Measurements from ENCODE around the gene OPN4. TPM values are rescaled to one million over a fixed set of nuclear protein-coding genes. Genes with fewer than 3 reads are reported as not detected.
A peak's percentile ranks its signal among the peaks of the same experiment; 100 is the strongest.

OPN4 gene
- total RNA-seq, 1 donor from 2014 or later = not detected

- Histone ChIP-seq H3K27me3 (ENCODE audit: low read depth) (no peaks in the 10 kb centered on the region), H3K9me3 (no peaks in the 10 kb centered on the region), H3K27ac (no peak overlapping the region), H3K36me3 (no peaks in the 10 kb centered on the region), H3K4me3 (no peak overlapping the region), H3K4me1 (peaks cover 12% of the 10 kb centered on the region)
- ATAC-seq (no peak), DNase-seq (no peak)
- intact Hi-C loops (cut with DNase I) = no loop called here
- TF ChIP-seq, protein P1, sequence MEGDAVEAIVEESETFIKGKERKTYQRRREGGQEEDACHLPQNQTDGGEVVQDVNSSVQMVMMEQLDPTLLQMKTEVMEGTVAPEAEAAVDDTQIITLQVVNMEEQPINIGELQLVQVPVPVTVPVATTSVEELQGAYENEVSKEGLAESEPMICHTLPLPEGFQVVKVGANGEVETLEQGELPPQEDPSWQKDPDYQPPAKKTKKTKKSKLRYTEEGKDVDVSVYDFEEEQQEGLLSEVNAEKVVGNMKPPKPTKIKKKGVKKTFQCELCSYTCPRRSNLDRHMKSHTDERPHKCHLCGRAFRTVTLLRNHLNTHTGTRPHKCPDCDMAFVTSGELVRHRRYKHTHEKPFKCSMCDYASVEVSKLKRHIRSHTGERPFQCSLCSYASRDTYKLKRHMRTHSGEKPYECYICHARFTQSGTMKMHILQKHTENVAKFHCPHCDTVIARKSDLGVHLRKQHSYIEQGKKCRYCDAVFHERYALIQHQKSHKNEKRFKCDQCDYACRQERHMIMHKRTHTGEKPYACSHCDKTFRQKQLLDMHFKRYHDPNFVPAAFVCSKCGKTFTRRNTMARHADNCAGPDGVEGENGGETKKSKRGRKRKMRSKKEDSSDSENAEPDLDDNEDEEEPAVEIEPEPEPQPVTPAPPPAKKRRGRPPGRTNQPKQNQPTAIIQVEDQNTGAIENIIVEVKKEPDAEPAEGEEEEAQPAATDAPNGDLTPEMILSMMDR (IDR thresholded peaks at IDR 0.05) = no peak
Measured at GRCh38 chr10:86647773-86648703, 6.3 kb upstream of the OPN4 start.

DNA sequence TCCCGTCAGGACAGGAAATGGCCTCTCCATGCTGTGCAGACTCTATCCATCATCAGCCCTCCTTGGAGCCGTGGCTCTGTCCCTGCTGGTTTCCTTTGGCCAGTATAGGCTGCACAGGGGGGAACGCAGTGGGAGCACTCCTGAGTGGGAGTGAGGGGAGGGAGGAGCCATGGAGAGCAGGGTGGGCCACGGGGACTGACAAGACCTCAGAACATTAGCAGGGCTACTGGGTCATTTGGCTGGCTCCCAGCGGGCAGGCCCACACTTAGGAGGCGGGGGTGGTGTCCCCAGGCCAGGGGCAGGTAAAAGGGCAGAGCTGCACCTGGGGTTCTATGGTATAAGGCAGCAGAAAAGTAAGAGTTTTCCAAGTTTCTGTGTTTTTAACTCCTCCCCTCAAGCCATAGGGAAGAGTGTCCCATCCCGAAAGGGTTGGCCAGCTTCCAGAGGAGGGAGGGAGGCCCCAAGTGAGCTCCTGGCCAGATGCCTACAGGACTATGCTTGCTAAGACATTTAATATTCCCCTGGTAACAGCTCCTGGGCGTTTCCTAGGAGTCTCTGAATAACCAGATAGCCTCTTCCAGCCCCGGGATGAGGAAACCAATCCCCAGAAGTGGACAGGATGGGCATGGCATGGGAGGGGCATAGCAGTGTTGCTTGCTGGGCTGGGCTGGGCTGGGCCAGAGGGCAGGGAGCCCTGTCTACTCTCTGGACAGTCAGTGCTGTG, 5.5 kb upstream of the OPN4 start:
- Histone ChIP-seq H3K27me3 (ENCODE audit: low read depth) (no peaks in the 10 kb centered on the region), H3K4me1 (peaks cover 12% of the 10 kb centered on the region), H3K27ac (no peak overlapping the region), H3K9me3 (no peaks in the 10 kb centered on the region), H3K4me3 (no peak overlapping the region), H3K36me3 (no peaks in the 10 kb centered on the region)
- TF ChIP-seq, protein P1 (IDR thresholded peaks at IDR 0.05) = no peak
- intact Hi-C loops (cut with DNase I) = no loop called here
- ATAC-seq (peak; percentile 36 to 66), DNase-seq (no peak)

GRCh38 chr10:86649471-86650150, 4.7 kb upstream of the OPN4 start:
- Histone ChIP-seq H3K27ac (no peak overlapping the region), H3K36me3 (no peaks in the 10 kb centered on the region), H3K27me3 (ENCODE audit: low read depth) (no peaks in the 10 kb centered on the region), H3K4me3 (no peak overlapping the region), H3K9me3 (no peaks in the 10 kb centered on the region), H3K4me1 (peaks cover 12% of the 10 kb centered on the region)
- TF ChIP-seq, protein P1 (IDR thresholded peaks at IDR 0.05) = no peak
- DNase-seq (no peak), ATAC-seq (no peak)
- intact Hi-C loops (cut with DNase I) = no loop called here

GRCh38 chr10:86650151-86650550, 4.2 kb upstream of the OPN4 start:
- peaks cover 12% of the 10 kb centered on the region for H3K4me1 ChIP-seq
- TF ChIP-seq, protein P1 (IDR thresholded peaks at IDR 0.05) = no peak
- intact Hi-C loops (cut with DNase I) = no loop called here
- no peak overlapping the region for H3K27ac ChIP-seq
- no peaks in the 10 kb centered on the region for H3K9me3 ChIP-seq
- no peak overlapping the region for H3K4me3 ChIP-seq
- no peaks in the 10 kb centered on the region for H3K36me3 ChIP-seq
- ATAC-seq (no peak), DNase-seq (no peak)
- H3K27me3 ChIP-seq (ENCODE audit: low read depth) = no peaks in the 10 kb centered on the region

DNA sequence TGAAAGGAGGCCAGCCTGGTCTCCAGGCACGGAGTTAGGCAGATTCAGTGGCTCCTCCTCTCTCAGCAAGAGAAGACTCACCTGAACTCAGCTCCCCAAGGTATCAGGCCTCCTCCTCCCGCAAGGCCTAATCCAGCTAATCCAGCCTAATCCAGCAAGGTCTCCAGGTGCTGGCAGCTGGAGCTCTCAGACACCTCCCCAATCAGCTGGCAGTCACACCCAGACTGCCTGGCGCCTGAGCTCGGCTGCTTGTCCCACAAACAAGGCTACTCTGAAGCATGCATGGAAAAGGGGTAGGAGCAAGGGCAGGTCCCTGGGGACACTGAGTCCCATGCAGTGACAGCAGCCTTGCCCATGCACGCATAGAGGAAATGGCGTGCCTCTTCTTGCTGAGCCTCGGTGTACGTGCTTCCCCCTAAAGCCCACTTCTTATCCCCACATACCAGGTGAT, 3.3 kb upstream of the OPN4 start:
- intact Hi-C loops (cut with DNase I) = no loop called here

More for the DNA sequence above, 3.3 kb upstream of the OPN4 start:
- ATAC-seq (no peak), DNase-seq (no peak)
- Histone ChIP-seq H3K4me1 (peaks cover 12% of the 10 kb centered on the region), H3K27ac (no peak overlapping the region), H3K9me3 (no peaks in the 10 kb centered on the region), H3K36me3 (no peaks in the 10 kb centered on the region), H3K4me3 (no peak overlapping the region), H3K27me3 (ENCODE audit: low read depth) (no peaks in the 10 kb centered on the region)
- TF ChIP-seq, protein P1 (IDR thresholded peaks at IDR 0.05) = no peak

All from lower lobe of right lung (tissue), 2 donors.